Aorta (tissue), 5 donors: ENCODE data around the gene SLC7A7. TPM values are rescaled to one million over a fixed set of nuclear protein-coding genes. Genes with fewer than 3 reads are reported as not detected.
"Not testable (repeated sequence)": the region's sequence is repeated elsewhere in the genome, so short reads cannot be mapped to it uniquely, and the experiment has no call there.

Source experiments
- ATAC-seq: fragments of 200-7000 bp; cut with Tn5 transposase; one replicate; pipeline ENCODE4 v1.9.1; 2022; ENCODE audit warnings: moderate library complexity; ENCODE audit not compliant: low FRiP score
- DNase-seq, 2 donors: peaks; one replicate each; pipeline ENCODE4 v3.0.0-alpha.2; 2020
- H3K27ac ChIP-seq, 2 donors: one replicate each; pipeline ENCODE4 v1.5.1; 2013; ENCODE audit warnings: low read length in 2 of 2, mild to moderate bottlenecking in 2 of 2, moderate library complexity in 2 of 2, control low read depth in 1 of 2, inconsistent platforms in 1 of 2, low read depth in 1 of 2
- H3K27me3 ChIP-seq, 2 donors: one replicate each; pipeline ENCODE4 v1.6.1; 2013; ENCODE audit warnings: control low read depth in 1 of 2, low read length in 1 of 2, mild to moderate bottlenecking in 1 of 2, moderate library complexity in 1 of 2; ENCODE audit not compliant: insufficient read depth in 2 of 2, control insufficient read depth in 1 of 2
- H3K36me3 ChIP-seq, 2 donors: one replicate each; pipeline ENCODE4 v1.6.1; 2013; ENCODE audit warnings: control low read depth in 1 of 2, low read length in 1 of 2, mild to moderate bottlenecking in 1 of 2; ENCODE audit not compliant: insufficient read depth in 2 of 2, control insufficient read depth in 1 of 2
- H3K4me1 ChIP-seq, 2 donors: one replicate each; pipeline ENCODE4 v1.6.1; 2013; ENCODE audit warnings: low read length in 2 of 2, control low read depth in 1 of 2, mild to moderate bottlenecking in 1 of 2, moderate library complexity in 1 of 2; ENCODE audit not compliant: insufficient read depth in 2 of 2, control insufficient read depth in 1 of 2
- H3K4me3 ChIP-seq, 2 donors: one replicate each; pipeline ENCODE4 v1.5.1; 2013; ENCODE audit warnings: low read length in 2 of 2, control low read depth in 1 of 2, mild to moderate bottlenecking in 1 of 2
- H3K9me3 ChIP-seq: one replicate; pipeline ENCODE4 v1.6.1; 2013; ENCODE audit warnings: mild to moderate bottlenecking, low read length; ENCODE audit not compliant: control insufficient read depth
- WGBS, 2 donors: extraction: QIAGEN DNeasy Blood & Tissue Kit; methylation state at CpG; one replicate each; pipeline ENCODE4 v1.1.7; 2013; 5-methylcytosine and 5-hydroxymethylcytosine counted together
- intact Hi-C, 2 donors: fragments of 100-400 bp; cut with DNase I; formaldehyde crosslinking; loops; one replicate each; pipeline versions ENCODE4 v1.14.2 to v1.15.0; 2022
- long read RNA-seq, 2 donors: library from polyadenylated mRNA; unstranded; transcript quantifications; one replicate each; pipeline ENCODE4 v2.0.0, GENCODE V29; 2020 to 2021
- polyA plus RNA-seq, 2 donors: library from polyadenylated mRNA; stranded (reverse); fragments of 200-250 nt; gene quantifications; one replicate each; pipeline ENCODE4 v1.2.3, GENCODE V29; 2013
- total RNA-seq, 2 donors: library from RNA; stranded (reverse); fragmentation: NEBNext Ultra II Directional; extraction: Animal tissue kit (Norgen Biotek cat#: 25700); gene quantifications; one replicate each; pipeline ENCODE4 v1.2.1, GENCODE V29; 2021
- donor health status: healthy with polysubstance abuse.
- donor health status: Bipolar disorder and iron deficiency.
- donor health status: DM: no; HTN: no; CAD: no.
- donor health status: DM: no; HTN: no; CAD: no.
- donor health status: DM: yes; HTN: yes; CAD: no.

SLC7A7 gene
- total RNA-seq (10 to 100 TPM; 16.7 TPM), polyA plus RNA-seq (10 to 100 TPM; 15.4 to 44.2 TPM)
- long read RNA-seq, donor 1, transcript SLC7A7-203 (10 exons, 2,094 nt): minor isoform, 17 of 60 reads
- long read RNA-seq, donor 1, transcript SLC7A7-204 (10 exons, 2,447 nt): major isoform, 24 of 60 reads
- long read RNA-seq, donor 1, transcript SLC7A7-215 (11 exons, 2,272 nt): minor isoform, 6 of 60 reads
- long read RNA-seq, donor 1, partial matches to known transcripts: 6 of 60 reads
- long read RNA-seq, donor 1, other reads (novel, unspliced or antisense): 6 of 60 reads
- long read RNA-seq, donor 2, partial matches to known transcripts: 1 of 8 reads
- long read RNA-seq, donor 2, other reads (novel, unspliced or antisense): 3 of 8 reads

GRCh38 chr14:22814941-22815713 lies at the start of gene SLC7A7:
TSS of gene SLC7A7 (minus strand) at chr14:22815435. CDS start at chr14:22813398, 2,037 bp downstream.
- intact Hi-C loops: loop anchor here in 1 of 2 donors (5.0 to 10.0 kb wide), 3 partner anchors 48 to 250 kb away; partner anchors contain the start of gene OXA1L
- WGBS, 2 donors: 52 to 63% methylated on average over 10 of the region's 10 CpGs
- ATAC-seq: no peak

GRCh38 chr14:22864979-22865378 lies 49.7 kb upstream of the SLC7A7 start:
- no peaks in the 10 kb centered on the region for H3K4me1 ChIP-seq
- 82 to 84% methylated on average over 4 of the region's 4 CpGs for WGBS, 2 donors
- H3K9me3 ChIP-seq: no peaks in the 10 kb centered on the region
- H3K27ac ChIP-seq: no peak overlapping the region
- H3K27me3 ChIP-seq: no peaks in the 10 kb centered on the region
- no peak overlapping the region for H3K4me3 ChIP-seq
- ATAC-seq (no peak), DNase-seq (peak in 1 of 2 donors; percentile 32)
- intact Hi-C loops: no loop called here
- H3K36me3 ChIP-seq: no peaks in the 10 kb centered on the region

More at GRCh38 chr14:22814941-22815713, at the start of gene SLC7A7:
- H3K4me1 ChIP-seq: no peaks in the 10 kb centered on the region
- H3K27ac ChIP-seq: peak within 1 kb of the TSS in 1 of 2 donors; percentile 30
- no peak for DNase-seq
- H3K4me3 ChIP-seq: no peak within 1 kb of the TSS
- H3K9me3 ChIP-seq: no peaks in the 10 kb centered on the region
- no peaks in the 10 kb centered on the region for H3K27me3 ChIP-seq
- H3K36me3 ChIP-seq: no peaks in the 10 kb centered on the region

- Histone ChIP-seq H3K4me1 (no peaks in the 10 kb centered on the region), H3K9me3 (no peaks in the 10 kb centered on the region), H3K27me3 (no peaks in the 10 kb centered on the region), H3K36me3 (no peaks in the 10 kb centered on the region), H3K27ac (no peak overlapping the region), H3K4me3 (no peak overlapping the region)
- intact Hi-C loops: no loop called here
- DNase-seq (no peak), ATAC-seq (no peak)
These were observed 46.4 kb upstream of the SLC7A7 start for GRCh38 chr14:22861651-22862050.

GRCh38 chr14:22860377-22860776 lies 45.1 kb upstream of the SLC7A7 start:
- H3K4me1 ChIP-seq, H3K27ac ChIP-seq, ATAC-seq, H3K36me3 ChIP-seq, H3K4me3 ChIP-seq, intact Hi-C loops, H3K27me3 ChIP-seq, H3K9me3 ChIP-seq: not testable (repeated sequence)
- DNase-seq: peak; percentile 4 to 6
- WGBS, 2 donors: 58 to 80% methylated on average over 3 of the region's 3 CpGs

GRCh38 chr14:22856428-22856827 lies 41.2 kb upstream of the SLC7A7 start:
- ATAC-seq (no peak), DNase-seq (no peak)
- Histone ChIP-seq H3K9me3 (no peaks in the 10 kb centered on the region), H3K4me1 (no peaks in the 10 kb centered on the region), H3K36me3 (no peaks in the 10 kb centered on the region), H3K4me3 (no peak overlapping the region), H3K27ac (no peak overlapping the region), H3K27me3 (no peaks in the 10 kb centered on the region)
- 96 to 97% methylated on average over 5 of the region's 5 CpGs for WGBS, 2 donors
- intact Hi-C loops: loop anchor here in 1 of 2 donors (10.0 kb wide), 1 partner anchor 202 kb away; no protein-coding TSS in a partner anchor

- Histone ChIP-seq H3K27ac (no peak overlapping the region), H3K9me3 (no peaks in the 10 kb centered on the region), H3K27me3 (no peaks in the 10 kb centered on the region), H3K36me3 (no peaks in the 10 kb centered on the region), H3K4me1 (no peaks in the 10 kb centered on the region), H3K4me3 (no peak overlapping the region)
- 88 to 91% methylated on average over 8 of the region's 8 CpGs for WGBS, 2 donors
- DNase-seq (no peak), ATAC-seq (no peak)
- intact Hi-C loops: loop anchor here in 1 of 2 donors (5.0 to 10.0 kb wide), 2 partner anchors 200 to 298 kb away; no protein-coding TSS in a partner anchor
These were observed 39.9 kb upstream of the SLC7A7 start for GRCh38 chr14:22854963-22855724.

- peak in 1 of 2 donors; percentile 63 for DNase-seq
- H3K4me3 ChIP-seq, H3K9me3 ChIP-seq, H3K36me3 ChIP-seq, H3K4me1 ChIP-seq, H3K27ac ChIP-seq, ATAC-seq, H3K27me3 ChIP-seq: not testable (repeated sequence)
- intact Hi-C loops: loop anchor here in 1 of 2 donors (5.0 to 10.0 kb wide), 2 partner anchors 199 to 297 kb away; no protein-coding TSS in a partner anchor
- 96 to 97% methylated on average over 11 of the region's 11 CpGs for WGBS, 2 donors
These were observed 39.1 kb upstream of the SLC7A7 start for GRCh38 chr14:22854296-22854695.
